WTC11 (cell line): ENCODE measurements around the gene MYO16. TPM values are rescaled to one million over a fixed set of nuclear protein-coding genes. Genes with fewer than 3 reads are reported as not detected.
A peak's percentile ranks its signal among the peaks of the same experiment; 100 is the strongest.

Source experiments
- ATAC-seq: fragments of 200-7000 bp; cut with Tn5 transposase; 2 replicates; pipeline ENCODE4 v1.10.0; 2021; ENCODE audit warnings: mild to moderate bottlenecking, moderate library complexity
- CTCF ChIA-PET: fragments of 300-600 bp; sonication (Branson Sonifier 250); formaldehyde crosslinking; loops from one replicate; lab custom pipeline; 2021; ENCODE audit warnings: antibody characterized with exemption; lab: Charles Lee
- POLR2A ChIA-PET: fragments of 350-600 bp; sonication (Branson Sonifier 250); formaldehyde crosslinking; loops from one replicate; lab custom pipeline; 2021; ENCODE audit warnings: antibody characterized with exemption; lab: Charles Lee
- DNase-seq: peaks from one replicate; pipeline ENCODE4 v3.0.0; 2021; ENCODE audit warnings: low spot score
- H3K27ac Mint-ChIP-seq: 2 replicates; pipeline ENCODE4 v1.8.0; 2021; ENCODE audit warnings: mixed read lengths
- H3K27me3 Mint-ChIP-seq: 2 replicates; pipeline ENCODE4 v1.8.0; 2021; ENCODE audit warnings: low read depth, mild to moderate bottlenecking, moderate library complexity, mixed read lengths
- H3K36me3 Mint-ChIP-seq: 2 replicates; pipeline ENCODE4 v1.8.0; 2021; ENCODE audit warnings: mixed read lengths
- H3K4me1 Mint-ChIP-seq: 2 replicates; pipeline ENCODE4 v1.8.0; 2022; ENCODE audit warnings: mixed read lengths
- H3K4me3 Mint-ChIP-seq: 2 replicates; pipeline ENCODE4 v1.8.0; 2021; ENCODE audit warnings: mild to moderate bottlenecking, moderate library complexity, mixed read lengths
- H3K9me3 Mint-ChIP-seq: 2 replicates; pipeline ENCODE4 v1.8.0; 2021; ENCODE audit warnings: mixed read lengths
- AR ChIP-seq: fragments of 250-450 bp; sonication (Bioruptor Pico); IDR thresholded peaks from 2 replicates; pipeline ENCODE4 v1.9.0; 2021; ENCODE audit warnings: mild to moderate bottlenecking
- ATF1 ChIP-seq: sonication (generic); formaldehyde crosslinking; IDR thresholded peaks from 2 replicates; pipeline ENCODE4 v1.8.1; 2023; ENCODE audit warnings: mild to moderate bottlenecking, moderate library complexity, missing genetic modification reagents
- ETV6 ChIP-seq: sonication (generic); formaldehyde crosslinking; IDR thresholded peaks from 2 replicates; pipeline ENCODE4 v1.8.1; 2022; ENCODE audit warnings: mild to moderate bottlenecking, missing genetic modification reagents
- FOXK1 ChIP-seq: sonication (generic); formaldehyde crosslinking; IDR thresholded peaks from 2 replicates; pipeline ENCODE4 v1.8.0; 2022; ENCODE audit warnings: mild to moderate bottlenecking, moderate library complexity, missing genetic modification reagents
- HMGA2 ChIP-seq: fragments of 250-450 bp; sonication (Bioruptor Pico); IDR thresholded peaks from 2 replicates; pipeline ENCODE4 v1.4.0; 2021; ENCODE audit warnings: mild to moderate bottlenecking, moderate library complexity
- JUN ChIP-seq: sonication (generic); formaldehyde crosslinking; IDR thresholded peaks from 2 replicates; pipeline ENCODE4 v1.8.0; 2023; ENCODE audit warnings: mild to moderate bottlenecking, missing genetic modification reagents
- NFYB ChIP-seq: sonication (generic); formaldehyde crosslinking; conservative IDR thresholded peaks from 2 replicates; pipeline ENCODE4 v1.8.0; 2022; ENCODE audit warnings: low read depth, missing genetic modification reagents
- NR1H2 ChIP-seq: sonication (generic); formaldehyde crosslinking; IDR thresholded peaks from 2 replicates; pipeline ENCODE4 v1.9.0; 2021; ENCODE audit warnings: mild to moderate bottlenecking, moderate library complexity, missing genetic modification reagents
- RELA ChIP-seq: sonication (generic); formaldehyde crosslinking; IDR thresholded peaks from 2 replicates; pipeline ENCODE4 v1.8.1; 2022; ENCODE audit warnings: missing genetic modification reagents, mild to moderate bottlenecking, borderline replicate concordance
- RORB ChIP-seq: fragments of 250-450 bp; sonication (Bioruptor Pico); IDR thresholded peaks from 2 replicates; pipeline ENCODE4 v1.9.0; 2021; ENCODE audit warnings: mild to moderate bottlenecking
- SMAD3 ChIP-seq: sonication (generic); formaldehyde crosslinking; IDR thresholded peaks from 2 replicates; pipeline ENCODE4 v1.8.0; 2022; ENCODE audit warnings: missing genetic modification reagents, mild to moderate bottlenecking, borderline replicate concordance
- SMAD4 ChIP-seq: sonication (generic); formaldehyde crosslinking; IDR thresholded peaks from 2 replicates; pipeline ENCODE4 v1.8.0; 2022; ENCODE audit warnings: mild to moderate bottlenecking, missing genetic modification reagents
- SP1 ChIP-seq: sonication (generic); formaldehyde crosslinking; conservative IDR thresholded peaks from 2 replicates; pipeline ENCODE4 v1.8.1; 2022; ENCODE audit warnings: missing genetic modification reagents
- TCF7 ChIP-seq: sonication (generic); formaldehyde crosslinking; IDR thresholded peaks from 2 replicates; pipeline ENCODE4 v1.8.0; 2022; ENCODE audit warnings: mild to moderate bottlenecking, low read depth, missing genetic modification reagents, moderate library complexity
- ZBTB43 ChIP-seq: sonication (generic); formaldehyde crosslinking; IDR thresholded peaks from 2 replicates; pipeline ENCODE4 v1.8.1; 2023; ENCODE audit warnings: mild to moderate bottlenecking, missing genetic modification reagents
- ZNF138 ChIP-seq: sonication (generic); formaldehyde crosslinking; conservative IDR thresholded peaks from 2 replicates; pipeline ENCODE4 v1.8.1; 2022; ENCODE audit warnings: mild to moderate bottlenecking, moderate library complexity, missing genetic modification reagents
- ZNF219 ChIP-seq: sonication (generic); formaldehyde crosslinking; IDR thresholded peaks from 2 replicates; pipeline ENCODE4 v1.8.0; 2023; ENCODE audit warnings: missing genetic modification reagents, mild to moderate bottlenecking, borderline replicate concordance
- ZNF263 ChIP-seq: sonication (generic); formaldehyde crosslinking; IDR thresholded peaks from 2 replicates; pipeline ENCODE4 v1.8.1; 2022; ENCODE audit warnings: low read depth, mild to moderate bottlenecking, moderate library complexity, missing genetic modification reagents
- ZNF317 ChIP-seq: sonication (generic); formaldehyde crosslinking; IDR thresholded peaks from 2 replicates; pipeline ENCODE4 v1.8.1; 2023; ENCODE audit warnings: low read depth, mild to moderate bottlenecking, moderate library complexity, missing genetic modification reagents, borderline replicate concordance
- ZNF416 ChIP-seq: fragments of 250-450 bp; sonication (Bioruptor Pico); IDR thresholded peaks from 2 replicates; pipeline ENCODE4 v1.9.0; 2021; ENCODE audit warnings: mild to moderate bottlenecking, inconsistent platforms
- total RNA-seq: library from RNA; stranded (reverse); gene quantifications from 3 replicates; pipeline ENCODE4 v1.2.3, GENCODE V29; 2021
- TF ChIP-seq, protein P1 (sequence below): fragments of 250-450 bp; sonication (Bioruptor Pico); IDR thresholded peaks from 2 replicates; pipeline ENCODE4 v1.8.0; 2021; ENCODE audit warnings: mild to moderate bottlenecking
- TF ChIP-seq, protein P2 (sequence below): sonication (generic); formaldehyde crosslinking; IDR thresholded peaks from 2 replicates; pipeline ENCODE4 v1.8.1; 2023; ENCODE audit warnings: mild to moderate bottlenecking, missing genetic modification reagents, borderline replicate concordance

Gene MYO16
- total RNA-seq, 1 experiment from 2014 or later = 0.09 TPM

- ATAC-seq = no peak
- Mint-ChIP-seq H3K27ac (no peak overlapping the region), H3K27me3 (no peaks in the 10 kb centered on the region), H3K4me1 (peaks cover 6% of the 10 kb centered on the region), H3K9me3 (no peaks in the 10 kb centered on the region), H3K4me3 (no peak overlapping the region), H3K36me3 (no peaks in the 10 kb centered on the region)
- TF ChIP-seq NFYB (CRISPR knock-in tag) (no peak), ZNF416 (CRISPR knock-in tag) (no peak), RORB (CRISPR knock-in tag) (no peak), JUN (CRISPR knock-in tag) (no peak), ZNF317 (no peak)
- TF ChIP-seq, protein P1, sequence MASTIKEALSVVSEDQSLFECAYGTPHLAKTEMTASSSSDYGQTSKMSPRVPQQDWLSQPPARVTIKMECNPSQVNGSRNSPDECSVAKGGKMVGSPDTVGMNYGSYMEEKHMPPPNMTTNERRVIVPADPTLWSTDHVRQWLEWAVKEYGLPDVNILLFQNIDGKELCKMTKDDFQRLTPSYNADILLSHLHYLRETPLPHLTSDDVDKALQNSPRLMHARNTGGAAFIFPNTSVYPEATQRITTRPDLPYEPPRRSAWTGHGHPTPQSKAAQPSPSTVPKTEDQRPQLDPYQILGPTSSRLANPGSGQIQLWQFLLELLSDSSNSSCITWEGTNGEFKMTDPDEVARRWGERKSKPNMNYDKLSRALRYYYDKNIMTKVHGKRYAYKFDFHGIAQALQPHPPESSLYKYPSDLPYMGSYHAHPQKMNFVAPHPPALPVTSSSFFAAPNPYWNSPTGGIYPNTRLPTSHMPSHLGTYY = no peak
- CTCF ChIA-PET = no interaction called here
- POLR2A ChIA-PET = no interaction called here
- no peak for DNase-seq
These were observed 298.2 kb downstream of the MYO16 start for GRCh38 chr13:108927615-108928014.

DNA sequence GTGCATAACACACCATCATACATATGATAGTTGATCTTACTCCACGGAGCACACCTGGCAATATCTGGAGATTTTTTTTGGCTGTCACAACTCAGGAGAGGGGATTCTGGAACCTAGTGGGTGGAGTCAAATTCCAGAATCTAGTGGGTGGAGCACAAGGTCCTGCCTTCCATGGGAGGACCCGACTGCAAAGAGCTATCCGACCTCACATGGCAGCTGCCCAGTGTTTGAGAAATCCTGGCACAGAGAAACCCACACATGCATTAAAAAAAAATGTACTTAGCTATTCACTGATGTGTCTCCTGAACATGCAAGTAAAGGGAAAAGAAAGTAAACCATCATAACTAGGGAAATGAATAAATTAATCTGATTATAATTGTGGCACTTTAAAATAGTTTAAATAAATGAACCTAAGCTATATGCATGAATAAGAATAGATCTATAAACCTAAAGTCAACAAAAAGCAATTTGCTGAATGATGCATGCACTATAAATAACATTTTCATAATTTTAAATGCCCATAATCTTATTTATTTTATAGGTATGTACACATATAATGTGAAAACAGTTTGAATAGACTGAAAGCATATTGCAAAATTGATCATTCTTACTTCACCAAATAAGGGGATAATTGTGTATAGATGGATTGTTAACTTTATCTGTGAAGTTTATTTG lies 300.3 kb downstream of the MYO16 start:
- no peaks in the 10 kb centered on the region for H3K36me3 Mint-ChIP-seq
- no peak overlapping the region for H3K27ac Mint-ChIP-seq
- TF ChIP-seq ZNF416 (CRISPR knock-in tag) = no peak
- TF ChIP-seq ETV6 (CRISPR knock-in tag) = no peak
- TF ChIP-seq, protein P2, sequence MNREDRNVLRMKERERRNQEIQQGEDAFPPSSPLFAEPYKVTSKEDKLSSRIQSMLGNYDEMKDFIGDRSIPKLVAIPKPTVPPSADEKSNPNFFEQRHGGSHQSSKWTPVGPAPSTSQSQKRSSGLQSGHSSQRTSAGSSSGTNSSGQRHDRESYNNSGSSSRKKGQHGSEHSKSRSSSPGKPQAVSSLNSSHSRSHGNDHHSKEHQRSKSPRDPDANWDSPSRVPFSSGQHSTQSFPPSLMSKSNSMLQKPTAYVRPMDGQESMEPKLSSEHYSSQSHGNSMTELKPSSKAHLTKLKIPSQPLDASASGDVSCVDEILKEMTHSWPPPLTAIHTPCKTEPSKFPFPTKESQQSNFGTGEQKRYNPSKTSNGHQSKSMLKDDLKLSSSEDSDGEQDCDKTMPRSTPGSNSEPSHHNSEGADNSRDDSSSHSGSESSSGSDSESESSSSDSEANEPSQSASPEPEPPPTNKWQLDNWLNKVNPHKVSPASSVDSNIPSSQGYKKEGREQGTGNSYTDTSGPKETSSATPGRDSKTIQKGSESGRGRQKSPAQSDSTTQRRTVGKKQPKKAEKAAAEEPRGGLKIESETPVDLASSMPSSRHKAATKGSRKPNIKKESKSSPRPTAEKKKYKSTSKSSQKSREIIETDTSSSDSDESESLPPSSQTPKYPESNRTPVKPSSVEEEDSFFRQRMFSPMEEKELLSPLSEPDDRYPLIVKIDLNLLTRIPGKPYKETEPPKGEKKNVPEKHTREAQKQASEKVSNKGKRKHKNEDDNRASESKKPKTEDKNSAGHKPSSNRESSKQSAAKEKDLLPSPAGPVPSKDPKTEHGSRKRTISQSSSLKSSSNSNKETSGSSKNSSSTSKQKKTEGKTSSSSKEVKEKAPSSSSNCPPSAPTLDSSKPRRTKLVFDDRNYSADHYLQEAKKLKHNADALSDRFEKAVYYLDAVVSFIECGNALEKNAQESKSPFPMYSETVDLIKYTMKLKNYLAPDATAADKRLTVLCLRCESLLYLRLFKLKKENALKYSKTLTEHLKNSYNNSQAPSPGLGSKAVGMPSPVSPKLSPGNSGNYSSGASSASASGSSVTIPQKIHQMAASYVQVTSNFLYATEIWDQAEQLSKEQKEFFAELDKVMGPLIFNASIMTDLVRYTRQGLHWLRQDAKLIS (CRISPR knock-in tag) = no peak
- no peak for TF ChIP-seq FOXK1 (CRISPR knock-in tag)
- no peak for TF ChIP-seq TCF7 (CRISPR knock-in tag)
- TF ChIP-seq NR1H2 (CRISPR knock-in tag) = no peak
- no peak for TF ChIP-seq ZNF138 (CRISPR knock-in tag)
- TF ChIP-seq SP1 (CRISPR knock-in tag) = no peak
- TF ChIP-seq RELA (CRISPR knock-in tag) = no peak
- TF ChIP-seq AR (CRISPR knock-in tag) = no peak
- no peak for TF ChIP-seq ZNF219 (CRISPR knock-in tag)
- TF ChIP-seq ATF1 (CRISPR knock-in tag) = no peak
- no peak for TF ChIP-seq HMGA2 (CRISPR knock-in tag)
- TF ChIP-seq ZNF263 (CRISPR knock-in tag) = no peak
- TF ChIP-seq SMAD4 = no peak
- TF ChIP-seq SMAD3 (CRISPR knock-in tag) = no peak
- TF ChIP-seq ZBTB43 (CRISPR knock-in tag) = no peak
- no peak for TF ChIP-seq JUN (CRISPR knock-in tag)
- TF ChIP-seq, all 79 proteins: peak for 0
- CTCF ChIA-PET = no interaction called here
- peak; percentile 53; the same call in 1 of the 2 replicates for ATAC-seq
- H3K4me3 Mint-ChIP-seq = no peak overlapping the region
- no peak for DNase-seq
- peaks cover 10% of the 10 kb centered on the region for H3K9me3 Mint-ChIP-seq
- H3K27me3 Mint-ChIP-seq = no peaks in the 10 kb centered on the region
- POLR2A ChIA-PET = no interaction called here
- H3K4me1 Mint-ChIP-seq = peaks cover 6% of the 10 kb centered on the region
